Fibroblast of skin of left quadriceps (primary cell): ENCODE results near the gene MRPL37.
"Not testable (repeated sequence)": the region's sequence is repeated elsewhere in the genome, so short reads cannot be mapped to it uniquely, and the experiment has no call there.

Experiments
- DNase-seq, 2 experiments: peaks; one replicate each; pipeline ENCODE4 v3.0.0-alpha.2; 2013; ENCODE audit warnings: low read depth in 2 of 2

Gene MRPL37

DNA sequence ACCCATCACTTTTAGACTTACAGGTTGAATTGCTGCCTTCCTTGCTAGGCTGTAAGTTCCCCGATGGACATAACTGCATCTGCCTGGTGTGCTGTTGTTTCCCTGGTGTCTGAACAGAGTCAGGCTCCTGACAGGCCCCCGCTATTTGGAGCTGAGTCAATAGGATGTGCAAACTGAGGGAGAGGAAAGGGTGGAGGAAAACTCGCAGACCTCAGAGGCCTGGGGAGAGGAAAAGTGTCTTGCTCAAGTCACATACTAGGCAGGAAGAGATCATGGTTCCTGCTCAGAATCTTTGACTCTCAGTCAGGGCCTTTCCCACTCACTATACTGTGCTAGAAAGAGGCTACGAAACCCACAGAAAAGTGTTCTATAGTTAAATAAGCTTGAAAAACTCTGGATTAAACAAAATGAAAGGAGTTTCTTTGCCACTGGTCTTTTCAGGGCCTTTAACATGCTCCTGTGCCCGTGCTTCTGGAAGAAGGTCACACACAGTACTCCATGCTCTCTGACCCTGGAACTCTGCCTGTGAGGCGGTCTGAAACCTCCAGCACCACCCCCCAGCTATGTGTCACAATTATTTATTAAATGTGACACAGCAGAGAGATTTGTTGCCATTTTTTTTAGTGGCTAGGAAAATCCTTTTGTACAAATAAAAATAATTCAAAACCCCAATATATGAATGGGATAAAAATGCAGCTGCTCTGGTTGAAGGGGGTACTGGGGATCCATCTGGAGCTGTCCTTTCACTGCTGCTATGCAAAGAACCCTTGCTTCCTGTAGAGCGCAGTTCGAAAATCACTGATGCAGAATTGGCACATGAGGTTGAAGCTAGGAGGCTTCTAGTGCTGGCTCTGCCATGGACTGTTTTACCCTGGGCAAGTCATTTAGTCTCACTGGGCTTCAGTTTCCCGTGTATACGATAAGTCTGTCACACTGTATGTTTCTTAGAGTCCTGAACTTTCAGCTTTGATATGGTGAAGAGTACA, 27.1 kb upstream of the MRPL37 start:
- DNase-seq, result no peak

- DNase-seq, result no peak
Observed at GRCh38 chr1:54173681-54174080, 26.3 kb upstream of the MRPL37 start.

DNA sequence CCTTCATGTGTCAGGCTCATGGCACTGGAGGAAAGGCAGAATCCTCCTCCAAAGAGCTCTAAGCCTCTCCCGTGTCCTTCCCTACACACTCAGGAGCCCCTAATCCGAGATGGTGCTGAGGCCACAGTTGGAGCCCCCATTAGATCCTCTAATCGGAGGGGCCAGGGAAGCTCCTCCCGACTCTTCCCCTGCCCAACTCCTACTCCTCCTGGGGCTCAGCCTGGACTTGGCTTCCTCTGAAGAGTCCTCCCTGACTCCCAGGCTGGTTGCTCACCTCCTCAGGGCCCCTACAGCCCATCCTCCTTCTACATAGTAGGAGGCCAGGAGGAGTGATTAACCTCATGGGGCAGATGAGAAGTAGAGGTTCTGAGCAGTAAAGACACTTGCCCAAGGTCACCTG, 25.9 kb upstream of the MRPL37 start:
- DNase-seq, result no peak

DNA sequence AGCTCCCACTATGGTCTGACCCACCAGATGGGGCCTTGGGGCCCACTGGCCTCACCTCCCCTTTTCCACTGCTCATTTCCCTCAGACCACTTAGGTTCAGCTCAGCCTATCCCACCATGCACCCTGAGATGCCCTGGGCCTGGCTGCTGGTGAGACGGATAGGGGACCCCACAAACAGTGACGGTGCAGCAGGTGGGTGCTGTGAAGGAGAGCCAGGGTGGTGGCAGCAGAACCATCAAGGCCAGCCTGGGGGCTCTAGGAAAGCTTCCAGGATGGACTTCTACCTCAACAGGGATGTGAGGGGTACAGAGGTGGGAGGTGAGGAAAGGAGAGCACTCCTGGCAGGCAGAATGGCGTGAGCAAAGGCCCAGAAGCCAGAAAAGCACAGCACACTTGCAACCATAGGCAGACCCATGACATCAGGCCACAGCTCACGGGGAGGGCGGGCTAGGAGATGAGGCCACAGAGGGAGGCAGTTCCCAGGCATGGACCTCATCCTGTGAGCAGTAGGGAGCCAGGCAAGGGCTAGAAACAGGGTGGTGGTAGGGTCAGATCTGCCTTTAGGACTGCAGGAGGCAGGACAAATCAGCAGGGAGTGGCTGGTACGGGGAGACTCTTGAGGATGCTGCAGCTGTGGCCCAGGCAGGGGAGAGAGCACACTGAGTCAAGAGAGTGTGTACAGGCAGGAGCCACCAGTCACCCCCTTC, 23.2 kb upstream of the MRPL37 start:
- DNase-seq, result no peak

DNA sequence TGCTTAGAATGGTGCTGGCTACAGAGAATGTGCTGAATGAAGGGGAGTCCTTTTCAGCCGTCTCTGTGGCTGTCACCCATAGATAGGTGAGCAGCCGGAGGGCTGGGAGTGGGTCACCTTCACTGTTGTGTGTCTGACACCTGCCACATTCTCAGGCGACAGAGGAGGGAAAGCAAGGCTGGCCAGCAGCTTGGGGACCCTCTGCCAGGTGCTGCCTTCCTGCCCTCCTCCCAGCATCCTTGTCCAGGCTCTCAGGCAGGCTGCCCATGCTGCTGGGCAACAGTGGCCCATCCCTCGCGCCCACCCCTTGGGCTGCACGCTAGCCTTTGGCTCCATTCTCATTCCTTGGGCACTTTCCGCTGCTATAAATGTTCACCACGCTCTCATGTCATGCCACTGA, 22.2 kb upstream of the MRPL37 start:
- no peak for DNase-seq

DNA sequence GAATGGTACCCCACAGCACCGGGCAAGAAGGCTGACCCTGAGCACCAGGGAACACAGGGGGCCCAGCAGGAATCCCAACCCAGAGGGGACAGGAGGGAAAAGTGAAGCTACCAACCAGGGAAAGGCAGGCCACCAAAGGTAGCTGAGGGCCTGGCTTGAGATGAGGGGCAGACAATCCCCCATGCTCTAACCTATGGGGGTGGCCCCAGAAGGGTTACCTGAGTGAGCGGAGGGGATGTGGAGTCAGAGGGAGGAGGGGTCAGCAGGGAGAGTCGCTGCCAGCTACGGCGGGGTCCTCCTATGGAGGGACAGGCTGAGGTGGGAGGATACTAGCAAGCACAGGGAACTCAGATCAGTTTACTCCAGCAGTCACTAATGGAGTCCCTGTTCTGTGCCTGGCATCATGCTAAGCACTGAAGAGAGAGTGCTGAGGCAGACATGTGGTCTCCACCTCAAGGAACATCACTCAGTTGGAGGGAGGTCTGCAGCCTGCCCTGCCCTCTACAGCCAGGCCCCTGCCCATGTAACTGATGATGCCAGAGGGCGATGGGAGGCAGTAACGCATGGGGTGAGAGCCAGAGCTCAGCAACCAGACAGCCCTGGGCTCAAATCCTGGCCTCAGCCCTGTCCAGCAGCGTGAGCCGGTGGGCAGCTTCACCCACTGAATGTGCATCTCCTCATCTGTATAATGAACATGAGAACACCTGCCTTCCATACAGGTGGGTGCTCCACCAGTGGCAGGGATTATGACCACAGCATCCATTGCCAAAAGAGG, 21.5 kb upstream of the MRPL37 start:
- no peak for DNase-seq

DNA sequence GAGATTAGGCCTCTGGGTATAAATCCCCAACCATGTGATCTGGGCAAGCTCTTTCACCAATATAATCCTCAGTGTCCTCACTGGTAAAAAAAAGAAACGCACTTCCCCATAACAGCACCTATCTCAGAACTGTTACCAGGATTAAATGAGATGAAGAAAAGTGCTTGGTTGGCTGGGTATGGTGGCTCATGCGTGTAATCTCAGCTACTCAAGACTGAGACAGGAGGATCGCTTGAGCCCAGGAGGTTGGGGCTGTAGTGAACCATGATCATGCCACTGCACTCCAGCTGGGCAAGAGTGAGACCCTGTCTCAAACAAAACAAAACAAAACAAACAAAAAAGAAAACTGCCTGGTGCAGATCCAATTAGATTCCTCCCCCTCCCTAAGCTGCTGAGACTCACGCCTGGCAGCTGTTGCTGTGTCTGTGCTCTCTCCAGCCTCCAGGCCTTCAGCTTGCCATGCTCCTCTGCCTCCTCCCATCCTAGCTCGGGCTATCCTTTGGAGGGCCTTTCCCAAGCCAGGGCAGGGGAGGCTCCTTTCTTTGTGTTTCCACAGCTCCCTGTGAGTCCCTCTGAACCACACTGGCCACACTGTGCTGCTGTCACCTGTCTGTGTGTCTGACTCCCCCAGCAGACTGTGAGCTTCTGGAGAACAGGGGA, 19.1 kb upstream of the MRPL37 start:
- DNase-seq, result no peak

DNA sequence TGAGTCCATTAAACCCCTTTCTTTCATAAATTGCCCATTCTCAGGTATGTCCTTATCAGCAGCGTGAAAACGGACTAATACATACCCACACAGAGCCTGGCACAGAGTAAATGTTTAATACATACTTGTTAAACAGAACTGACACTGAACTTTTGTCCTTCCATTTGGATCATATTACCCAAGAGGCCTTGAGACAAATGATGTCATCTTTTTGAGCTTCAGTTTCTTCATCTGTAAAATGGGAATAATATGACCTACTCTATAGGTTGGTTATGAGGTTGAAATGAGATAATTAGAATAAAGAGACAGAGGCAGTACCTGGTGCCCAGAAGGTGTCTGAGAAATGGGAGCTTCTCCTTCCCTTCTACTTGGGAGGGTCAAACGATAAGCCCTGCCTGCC, 13.9 kb upstream of the MRPL37 start:
- DNase-seq, result no peak

DNA sequence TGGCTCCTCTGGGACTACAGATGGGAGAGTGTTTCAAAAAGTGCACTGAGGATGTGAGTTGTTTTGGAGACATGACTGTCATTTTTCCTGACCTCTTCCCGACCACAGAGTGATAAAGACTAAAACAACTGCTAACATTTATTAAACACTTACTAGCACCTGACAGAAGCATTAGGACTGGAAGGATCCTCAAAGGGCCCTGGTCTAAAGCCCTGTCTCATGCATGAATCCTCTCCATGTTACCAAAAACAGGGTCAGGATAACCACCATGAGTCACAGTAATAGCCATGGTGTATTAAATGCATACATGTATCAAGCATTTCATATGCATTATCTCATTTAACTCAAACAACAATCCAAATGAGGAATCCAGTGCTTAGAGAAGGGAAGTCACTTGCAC, 11.7 kb upstream of the MRPL37 start:
- DNase-seq, result no peak

DNA sequence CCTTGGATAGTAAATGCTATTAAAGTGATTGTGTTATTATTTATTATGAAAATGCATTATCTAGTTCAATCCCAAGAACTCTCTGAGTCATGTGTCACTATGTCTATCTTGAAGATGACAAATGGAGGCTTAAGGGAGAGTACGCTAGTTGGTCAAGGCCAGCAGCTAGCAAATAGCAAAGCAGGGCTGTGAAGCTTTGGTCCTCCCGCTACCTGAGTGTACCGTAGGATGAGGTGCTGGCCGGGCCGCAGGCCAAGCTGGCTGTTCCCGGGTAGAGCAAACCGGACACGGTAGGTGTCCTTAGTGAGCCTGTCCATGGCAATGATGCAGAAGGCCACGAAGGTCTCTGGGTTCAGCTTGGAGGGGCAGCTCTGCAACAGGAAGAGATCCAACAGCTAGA, 9.4 kb upstream of the MRPL37 start:
- DNase-seq, result no peak

DNA sequence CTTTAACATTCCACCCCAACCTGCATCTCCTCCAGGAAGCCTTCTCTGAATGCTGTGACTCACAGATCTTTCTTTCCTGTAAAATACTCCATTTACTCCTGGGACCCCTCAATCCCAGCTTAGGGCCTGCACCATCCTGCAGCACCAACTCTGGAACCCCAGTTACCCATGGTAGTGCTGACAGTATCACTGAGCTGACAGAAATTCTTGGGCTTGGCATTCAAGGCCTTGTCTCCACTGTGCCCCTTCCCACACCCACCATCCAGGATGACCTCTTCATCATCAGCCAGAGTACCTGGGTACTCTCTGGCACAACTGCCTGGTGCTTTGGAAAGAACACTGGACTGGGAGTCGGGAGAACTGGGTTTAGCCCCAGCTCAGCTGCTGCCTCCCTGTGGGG, 8.4 kb upstream of the MRPL37 start:
- DNase-seq, result no peak

DNA sequence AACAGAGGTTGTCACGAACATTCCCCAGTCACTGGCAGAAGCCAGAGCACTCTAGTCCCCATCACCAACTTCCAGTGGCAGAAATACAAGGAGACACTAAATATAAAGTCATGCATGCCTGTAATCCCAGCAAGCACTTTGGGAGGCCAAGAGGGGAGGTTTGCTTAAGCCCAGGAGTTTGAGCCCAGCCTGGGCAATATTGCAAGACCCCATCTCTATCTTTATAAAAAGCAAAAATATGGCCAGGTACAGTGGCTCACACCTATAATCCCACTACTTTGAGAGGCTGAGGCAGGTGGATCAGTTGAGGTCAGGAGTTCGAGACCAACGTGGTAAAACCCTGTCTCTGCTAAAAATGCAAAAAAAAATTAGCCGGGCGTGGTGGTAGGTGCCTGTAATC, 6.5 kb upstream of the MRPL37 start:
- no peak for DNase-seq

GRCh38 chr1:54199151-54199764, 709 bp upstream of the MRPL37 start:
- DNase-seq, result no peak

- DNase-seq, result no peak
Observed at GRCh38 chr1:54200519-54200997, 591 bp downstream of the MRPL37 start.

DNA sequence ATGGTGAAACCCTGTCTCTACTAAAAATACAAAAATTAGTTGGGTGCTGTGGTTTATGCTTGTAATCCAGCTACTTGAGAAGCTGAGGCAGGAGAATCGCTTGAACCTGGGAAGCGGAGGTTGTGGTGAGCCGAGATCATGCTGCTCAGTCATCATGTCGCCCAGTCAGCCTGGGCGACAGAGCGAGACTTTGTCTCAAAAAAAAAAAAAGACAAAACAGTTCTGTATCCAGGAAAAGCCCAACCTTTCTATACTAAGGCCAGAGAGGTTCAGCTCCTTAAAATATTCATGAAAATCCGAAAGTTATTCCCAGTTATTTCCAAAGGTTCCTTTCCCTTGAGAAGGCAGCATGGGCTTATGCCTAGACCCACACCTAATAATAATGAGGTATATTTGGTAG, 4.2 kb downstream of the MRPL37 start:
- no peak for DNase-seq

GRCh38 chr1:54207287-54207686, 7.3 kb downstream of the MRPL37 start:
- no peak for DNase-seq

- not testable (repeated sequence) for DNase-seq
Observed at GRCh38 chr1:54207896-54208295, 7.9 kb downstream of the MRPL37 start.

GRCh38 chr1:54212872-54213271, 12.9 kb downstream of the MRPL37 start:
- no peak for DNase-seq

DNA sequence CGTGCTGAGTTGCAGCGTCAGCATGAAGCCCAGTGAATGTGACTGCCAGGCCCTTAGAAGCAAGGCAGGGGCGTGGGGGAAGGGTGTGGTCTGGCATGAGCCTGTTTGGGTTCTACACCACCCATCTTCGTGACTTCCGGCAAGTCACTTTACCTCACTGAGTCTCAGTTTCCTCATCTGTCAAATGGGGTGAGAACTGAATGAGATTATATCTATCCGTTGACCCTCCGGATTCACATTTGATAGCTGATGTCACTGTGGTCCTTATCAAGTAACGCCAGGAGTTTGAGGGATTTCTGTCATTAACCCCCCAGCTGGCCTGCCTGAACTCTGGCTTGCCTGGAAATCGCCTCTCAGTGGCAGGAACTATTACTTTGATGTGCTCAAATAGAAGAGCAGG, 15.6 kb downstream of the MRPL37 start:
- no peak for DNase-seq

DNA sequence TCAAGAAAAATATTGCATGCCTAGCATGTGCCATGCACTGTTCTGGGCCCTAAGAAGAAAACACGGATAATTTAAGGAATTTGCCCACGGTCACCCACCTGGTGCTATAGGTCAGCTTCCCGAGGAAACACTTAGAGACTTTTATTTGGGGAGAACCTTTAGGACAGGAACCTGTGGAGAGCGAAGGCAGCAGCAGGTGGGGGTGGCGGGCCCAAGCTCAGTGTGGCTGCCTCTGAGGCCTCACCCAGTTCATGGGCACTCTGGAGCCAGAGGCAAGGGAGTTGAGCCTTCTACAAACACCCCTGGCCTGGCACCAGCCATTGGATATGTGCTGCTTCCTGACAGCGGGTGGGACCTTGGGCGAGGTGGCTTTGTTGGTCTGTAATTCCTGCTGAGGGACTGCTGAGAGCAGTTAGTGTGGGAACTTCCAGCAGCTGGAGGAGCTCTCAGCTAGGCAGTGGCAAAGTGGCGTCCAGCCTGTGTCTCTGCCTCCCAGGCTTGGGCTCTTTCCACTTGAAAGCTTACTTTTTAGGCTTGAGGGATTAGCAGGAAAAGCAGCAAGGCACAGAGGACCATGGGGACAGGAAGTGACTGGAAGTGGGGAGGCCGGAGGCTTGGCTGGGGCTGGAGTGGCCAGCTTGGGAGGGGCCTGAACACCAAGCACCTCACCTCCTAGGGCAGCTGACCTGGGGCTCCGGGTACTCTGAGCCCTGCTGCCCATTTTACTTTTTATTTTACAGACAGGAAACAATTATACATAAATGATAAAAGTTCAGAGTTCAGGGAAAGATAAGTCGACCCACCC, 19.1 kb downstream of the MRPL37 start:
- DNase-seq, result no peak

- DNase-seq, result no peak
Observed at GRCh38 chr1:54219688-54220003, 19.7 kb downstream of the MRPL37 start.
